NCI-H2107 treated with DMSO at 0.1 percent for 48 hours (cell line): ENCODE results near the gene LHFPL6.
"Not testable (repeated sequence)": the region's sequence is repeated elsewhere in the genome, so short reads cannot be mapped to it uniquely, and the experiment has no call there.

Experiments used
- DNase-seq: peaks from one replicate; lab custom pipeline; 2025; ENCODE audit not compliant: unreplicated experiment; lab: John Stamatoyannopoulos, UW

LHFPL6 gene

DNA sequence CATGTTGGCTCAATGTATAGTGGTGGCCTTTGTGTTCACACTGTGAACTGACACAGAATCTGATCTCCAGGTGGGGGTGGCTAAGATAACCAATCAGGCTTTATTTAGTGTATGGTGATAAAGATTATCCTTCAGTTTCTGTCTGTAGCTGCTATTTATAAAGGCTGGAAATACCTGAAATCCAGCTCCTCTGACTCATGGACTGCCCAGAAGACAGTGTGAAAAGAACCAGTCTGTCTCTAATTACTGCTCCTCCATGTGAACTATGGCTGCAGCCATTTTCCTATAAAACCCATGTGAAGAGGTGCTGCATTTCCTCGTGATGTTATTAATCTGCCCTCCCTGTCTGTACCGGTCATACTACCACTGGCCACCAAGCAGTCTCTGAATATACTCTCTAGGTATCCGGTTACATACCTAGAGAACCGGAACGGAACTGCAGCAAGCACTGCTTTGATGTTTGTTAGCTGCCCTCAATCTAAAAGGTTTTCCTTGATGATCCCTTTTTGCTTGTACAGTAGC lies 238.0 kb downstream of the LHFPL6 start:
- DNase-seq = peak; percentile 74

DNA sequence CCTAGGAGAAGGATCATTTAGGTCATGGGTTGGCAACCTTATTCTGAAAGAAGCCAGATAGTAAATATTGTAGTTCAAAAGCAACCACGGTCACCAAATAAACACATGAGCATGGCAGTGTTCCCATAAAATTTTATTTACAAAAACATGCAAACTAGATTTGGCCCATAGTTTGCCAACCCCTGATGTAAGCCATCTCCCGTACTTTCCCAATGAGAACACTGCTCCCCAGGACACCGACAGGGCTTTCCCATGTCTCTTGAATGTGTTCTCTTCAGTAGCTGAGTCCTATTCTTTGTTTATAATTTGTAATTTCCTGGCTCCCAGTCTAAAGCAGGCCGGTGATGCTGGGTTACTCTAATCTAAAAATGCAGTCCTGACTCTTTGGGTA lies 239.6 kb downstream of the LHFPL6 start:
- DNase-seq = no peak

DNA sequence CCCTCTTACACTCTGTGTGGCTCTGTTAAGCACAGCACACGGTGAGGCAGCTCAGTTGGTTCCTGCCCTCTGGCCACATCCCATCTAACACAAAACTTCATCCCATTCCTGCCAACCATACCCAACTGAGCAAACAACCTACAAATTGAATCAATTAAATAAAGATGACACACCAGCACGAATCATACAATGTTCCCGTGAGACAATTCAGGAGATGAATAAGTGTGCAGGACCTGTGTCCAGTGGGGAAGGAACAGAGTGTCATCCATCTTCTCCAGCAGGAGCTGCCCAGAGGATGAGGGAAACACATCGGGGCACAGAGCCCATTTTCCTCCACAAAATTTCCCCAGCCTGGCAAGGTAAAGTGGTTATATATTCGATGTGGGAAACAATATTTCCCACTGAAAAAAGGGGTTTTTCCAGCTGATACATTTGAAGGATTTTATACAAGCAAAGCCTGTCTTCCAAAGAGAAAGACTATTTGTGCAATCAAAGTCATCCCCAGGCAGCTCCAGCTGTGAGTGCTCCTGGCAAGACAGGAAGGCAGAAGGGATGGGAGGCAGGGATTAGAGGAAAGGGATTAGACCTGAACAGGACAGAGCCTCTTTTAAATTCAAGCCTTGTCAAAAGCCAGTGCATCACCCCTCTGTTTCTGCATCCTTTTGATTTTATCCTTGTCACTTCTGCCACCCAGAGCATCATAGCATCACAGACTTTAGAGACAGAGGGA lies 240.2 kb downstream of the LHFPL6 start:
- DNase-seq = no peak

DNA sequence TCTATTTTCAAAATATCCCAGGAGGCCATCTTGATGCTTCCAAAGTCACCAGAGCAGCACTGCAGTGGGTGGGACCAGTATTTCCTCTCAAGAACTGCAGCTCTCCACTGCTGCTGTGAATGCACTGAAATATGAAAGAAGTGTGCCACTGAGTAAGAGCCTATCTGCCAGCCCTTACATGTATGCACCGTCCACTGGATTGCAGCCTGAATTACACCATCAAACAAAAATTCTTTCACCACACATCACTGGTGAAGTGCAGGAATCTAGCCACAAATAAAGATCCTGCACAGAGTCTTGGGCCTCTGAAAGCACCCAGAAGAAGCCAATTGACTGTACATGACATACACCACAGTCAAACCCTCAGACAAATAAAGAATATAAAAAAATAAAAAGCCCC lies 249.0 kb downstream of the LHFPL6 start:
- no peak for DNase-seq

DNA sequence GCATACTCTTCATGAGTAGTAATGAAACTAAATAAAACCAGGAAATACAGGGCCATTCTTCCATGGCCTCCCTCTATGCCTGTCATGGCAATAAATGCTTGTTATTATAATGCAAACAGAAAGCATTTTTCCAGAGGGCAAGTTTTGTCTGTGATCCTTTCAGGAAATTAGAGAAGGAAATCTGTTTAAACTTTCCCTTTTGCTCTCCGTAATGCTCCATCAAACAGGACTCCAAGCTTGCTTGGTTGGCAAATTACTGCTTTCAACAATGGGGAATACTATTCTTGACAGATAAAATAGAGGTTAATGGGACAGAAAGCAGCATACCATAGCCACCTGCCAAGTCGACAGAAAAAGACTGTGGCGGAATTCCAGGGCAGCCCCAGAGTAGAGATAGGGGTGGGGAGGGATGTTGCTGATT lies 252.5 kb downstream of the LHFPL6 start:
- no peak for DNase-seq

DNA sequence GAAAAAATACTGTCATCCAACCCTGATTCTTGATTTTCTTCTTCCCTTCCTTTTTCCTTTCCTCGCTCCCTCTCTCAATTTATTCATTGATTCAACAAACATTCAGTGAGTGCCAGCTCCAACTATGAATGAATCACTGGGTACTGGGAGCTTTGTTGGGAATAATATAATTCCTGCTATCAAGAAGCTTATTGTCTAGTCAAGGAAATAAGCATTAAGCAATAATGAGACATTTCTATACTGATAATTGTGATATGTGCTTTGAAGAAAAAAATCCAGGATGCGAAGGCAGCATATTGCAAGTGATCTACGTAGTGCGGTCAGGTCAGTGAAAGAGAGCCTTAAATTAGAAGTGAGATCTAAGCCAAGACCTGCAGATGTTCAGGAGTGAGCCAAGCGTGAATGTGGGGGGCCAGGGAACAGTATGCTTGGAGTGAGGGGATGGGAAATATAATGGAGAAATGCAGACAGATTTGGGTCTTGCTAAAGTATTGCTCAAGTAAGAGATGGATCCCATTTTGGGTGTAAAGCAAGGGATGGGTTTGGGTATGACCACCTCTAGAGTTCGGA lies 253.5 kb downstream of the LHFPL6 start:
- no peak for DNase-seq

DNA sequence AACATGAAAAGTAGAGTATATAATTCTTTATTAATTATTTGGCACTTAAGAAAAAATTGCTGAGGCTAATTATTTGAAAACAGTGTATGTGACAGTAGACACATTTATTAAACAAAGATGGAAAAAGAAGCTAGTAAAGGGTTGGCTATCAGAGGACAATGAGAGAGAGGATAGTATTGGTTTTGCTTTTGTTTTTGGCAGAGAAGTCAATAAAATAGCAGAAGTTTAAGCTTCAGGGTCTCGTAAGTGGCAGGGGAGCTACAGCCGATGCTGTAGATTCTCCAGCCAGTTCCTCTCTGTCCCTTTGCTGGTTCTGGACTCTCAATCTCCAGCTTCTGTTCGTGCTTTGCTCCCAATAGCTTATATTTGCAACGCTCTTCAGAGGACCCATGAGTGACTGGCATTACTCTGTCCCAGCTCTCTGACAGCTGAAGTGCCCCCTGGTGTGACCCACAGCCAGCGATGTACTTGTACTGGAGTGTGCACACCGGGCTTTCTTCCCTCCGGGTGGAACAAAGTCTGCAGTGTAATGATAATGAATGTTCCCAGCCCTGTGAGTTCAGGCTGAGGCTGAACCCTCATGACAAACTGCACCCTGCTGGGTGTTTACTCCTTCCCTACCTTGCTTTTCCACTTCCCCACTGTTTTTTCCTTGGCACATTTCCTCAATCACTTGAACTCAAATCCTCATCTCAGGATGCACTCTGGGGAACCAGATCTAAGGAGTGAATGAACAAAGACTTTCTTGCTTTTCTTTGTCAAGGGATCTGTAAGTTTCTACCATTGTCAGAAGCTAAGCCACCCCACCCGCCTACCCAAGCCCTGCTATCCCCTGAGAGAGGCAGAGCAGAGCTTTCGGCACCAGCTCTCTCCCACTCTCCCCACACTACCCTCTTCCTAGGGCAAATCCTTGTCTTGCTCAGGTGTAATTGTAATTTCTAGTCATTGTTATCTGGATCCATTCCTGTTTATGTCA lies 254.8 kb downstream of the LHFPL6 start:
- DNase-seq = peak; percentile 79

DNA sequence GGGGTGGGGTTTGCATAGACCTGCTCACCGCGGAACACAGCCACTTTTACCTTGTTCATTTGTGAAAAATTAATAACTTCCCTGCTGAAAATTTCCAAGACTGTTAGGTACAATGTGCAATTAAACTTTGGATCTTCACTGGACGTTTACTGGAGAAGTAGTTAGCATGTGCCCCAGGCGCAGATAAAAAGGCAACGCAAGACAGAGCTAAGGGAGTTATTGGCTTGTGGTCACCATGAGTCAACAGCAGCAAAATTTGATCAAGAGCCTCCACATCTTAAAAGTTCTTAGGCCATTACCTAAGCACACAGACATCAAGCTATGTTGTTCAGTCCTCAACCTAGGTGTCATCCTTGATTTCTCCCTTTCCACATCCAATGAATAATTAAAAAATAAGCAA lies 257.0 kb downstream of the LHFPL6 start:
- DNase-seq = no peak

DNA sequence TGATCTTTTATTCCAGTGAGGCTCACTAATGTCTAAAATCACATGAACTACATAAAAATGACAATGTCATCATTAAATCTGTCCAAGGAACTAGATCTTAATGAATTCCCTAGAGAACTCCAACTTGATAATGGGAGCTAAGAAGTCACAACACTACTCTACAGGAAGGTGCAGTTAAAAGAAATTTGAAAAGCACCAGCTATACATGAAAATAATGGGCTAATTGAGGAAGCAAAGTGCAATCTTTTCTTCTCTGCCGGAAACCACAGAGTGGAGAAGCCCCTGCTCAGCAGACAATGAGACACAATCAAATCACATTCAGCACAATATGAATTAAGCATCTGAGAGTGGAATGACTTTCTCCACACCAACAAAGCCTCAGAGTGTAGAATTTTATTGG lies 261.7 kb downstream of the LHFPL6 start:
- peak; percentile 45 for DNase-seq

DNA sequence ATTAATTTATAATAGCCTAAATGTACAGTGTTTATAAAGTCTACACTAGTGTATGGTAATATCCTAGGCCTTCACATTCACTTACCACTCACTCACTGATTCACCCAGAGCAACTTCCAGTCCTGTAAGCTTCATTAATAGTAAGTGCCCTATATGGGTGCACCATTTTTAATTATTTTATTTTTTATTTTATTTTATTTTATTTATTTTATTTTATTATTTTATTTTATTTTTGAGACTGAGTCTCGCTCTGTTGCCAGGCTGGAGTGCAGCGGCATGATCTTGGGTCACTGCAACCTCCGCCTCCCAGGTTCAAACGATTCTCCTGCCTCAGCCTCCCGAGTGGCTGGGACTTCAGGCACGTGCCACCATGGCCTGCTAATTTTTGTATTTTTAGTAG lies 264.9 kb downstream of the LHFPL6 start:
- DNase-seq = not testable (repeated sequence)

DNA sequence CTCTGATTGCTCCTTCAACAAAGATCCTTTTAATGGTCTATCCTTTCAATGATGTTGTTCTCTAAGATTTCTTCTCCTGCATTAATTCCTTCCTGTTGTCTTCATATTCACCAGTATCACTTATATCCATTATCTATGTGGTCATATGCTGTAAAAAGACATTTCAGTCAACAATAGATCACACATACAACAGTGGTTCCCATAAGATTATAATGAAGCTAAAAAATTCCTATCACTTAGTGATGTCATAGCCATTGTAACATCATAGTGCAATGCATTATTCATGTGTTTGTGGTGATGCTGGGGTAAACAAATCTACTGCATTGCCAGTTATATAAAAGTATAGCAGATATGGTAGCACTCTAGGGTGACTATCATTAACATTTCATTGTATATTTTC lies 266.1 kb downstream of the LHFPL6 start:
- DNase-seq = no peak

DNA sequence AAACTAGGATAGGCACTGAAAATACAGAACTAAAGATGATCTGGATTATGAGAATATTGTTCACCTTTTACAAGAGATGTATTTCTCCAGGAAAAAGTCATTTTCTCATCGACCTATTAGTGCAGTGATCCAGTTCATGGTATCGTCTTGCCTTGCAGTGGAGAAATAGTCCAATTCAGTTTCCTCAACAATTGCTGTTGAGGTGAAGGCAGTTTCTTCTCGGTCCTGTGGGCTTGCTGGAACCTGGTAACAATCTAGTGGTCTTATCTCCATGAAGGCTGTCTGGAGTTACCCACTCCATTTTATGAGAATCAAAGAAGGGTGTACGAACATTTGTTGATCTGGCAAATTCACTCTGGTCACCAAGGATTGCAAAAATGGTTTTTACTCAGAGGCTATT lies 266.8 kb downstream of the LHFPL6 start:
- no peak for DNase-seq

DNA sequence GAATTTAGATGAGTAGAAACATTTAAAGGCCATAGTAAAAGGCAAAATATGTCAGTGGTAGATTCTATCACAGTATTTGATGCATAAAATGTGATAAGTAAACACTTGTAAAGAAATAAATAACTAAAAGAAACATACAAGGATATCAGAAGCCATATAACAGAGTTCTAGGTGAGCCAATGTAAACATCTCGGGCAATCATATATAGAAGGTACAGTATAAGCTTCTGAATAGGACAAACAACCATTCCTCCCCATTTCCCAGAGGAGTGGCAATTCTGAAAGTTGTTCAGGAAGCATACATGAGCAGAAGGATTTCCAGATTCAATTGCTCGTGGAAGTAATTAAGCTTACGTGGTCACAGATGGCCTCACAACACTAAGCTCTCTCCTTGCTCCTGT lies 267.3 kb downstream of the LHFPL6 start:
- no peak for DNase-seq

DNA sequence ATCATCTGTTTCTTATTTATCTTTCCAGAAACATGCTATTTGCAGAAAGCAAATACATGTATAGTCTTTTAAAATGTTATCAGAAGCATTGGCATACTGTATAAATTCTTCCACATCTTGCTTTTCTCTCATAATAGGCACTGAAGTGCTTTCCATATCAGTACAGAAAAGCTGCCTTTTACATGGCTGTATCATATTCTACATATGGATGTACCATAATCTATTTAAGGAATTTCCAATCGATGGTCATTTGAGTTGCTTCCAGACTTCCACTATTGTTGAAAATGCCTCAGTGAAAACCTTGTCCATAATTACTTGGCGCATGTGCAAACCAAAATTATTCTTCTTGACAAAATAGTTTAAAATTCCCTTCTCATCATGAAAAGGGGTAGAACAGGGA lies 272.5 kb downstream of the LHFPL6 start:
- DNase-seq = no peak

DNA sequence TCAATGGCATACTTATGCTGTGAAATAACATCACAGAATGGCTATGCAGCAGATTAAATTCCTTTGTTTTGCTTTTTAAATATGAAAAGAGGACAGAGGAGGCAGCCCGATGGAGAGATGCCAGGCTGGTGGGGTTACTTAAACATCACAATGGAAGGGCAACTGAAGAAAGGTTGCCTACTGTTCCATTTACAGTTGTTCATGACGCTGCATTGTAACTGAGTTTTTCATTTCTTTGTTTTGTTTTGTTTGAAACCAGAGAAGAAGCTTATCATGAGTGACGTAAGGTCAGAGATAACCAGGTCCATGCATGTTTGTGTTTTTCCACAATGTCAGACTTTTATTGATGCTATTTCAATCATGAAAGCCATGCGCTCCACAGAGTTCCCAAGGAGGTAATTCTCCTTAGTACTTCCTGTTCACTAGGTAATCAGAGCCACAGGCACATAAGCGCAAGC lies 273.8 kb downstream of the LHFPL6 start:
- no peak for DNase-seq

DNA sequence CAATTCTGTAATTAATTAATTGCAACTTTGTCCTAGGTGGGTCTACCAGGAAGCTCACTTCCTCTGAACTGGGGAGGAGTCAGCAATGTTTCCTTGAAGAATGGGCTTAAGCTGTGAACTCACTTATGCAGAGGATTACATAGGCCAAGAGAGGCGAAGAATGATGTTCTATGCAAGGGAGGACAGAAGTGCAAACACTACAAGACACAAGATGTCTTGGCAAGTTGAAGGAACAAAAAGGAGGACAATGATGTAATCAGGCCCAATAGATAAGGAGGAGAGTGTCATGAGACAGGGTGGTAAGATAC lies 275.9 kb downstream of the LHFPL6 start:
- no peak for DNase-seq

DNA sequence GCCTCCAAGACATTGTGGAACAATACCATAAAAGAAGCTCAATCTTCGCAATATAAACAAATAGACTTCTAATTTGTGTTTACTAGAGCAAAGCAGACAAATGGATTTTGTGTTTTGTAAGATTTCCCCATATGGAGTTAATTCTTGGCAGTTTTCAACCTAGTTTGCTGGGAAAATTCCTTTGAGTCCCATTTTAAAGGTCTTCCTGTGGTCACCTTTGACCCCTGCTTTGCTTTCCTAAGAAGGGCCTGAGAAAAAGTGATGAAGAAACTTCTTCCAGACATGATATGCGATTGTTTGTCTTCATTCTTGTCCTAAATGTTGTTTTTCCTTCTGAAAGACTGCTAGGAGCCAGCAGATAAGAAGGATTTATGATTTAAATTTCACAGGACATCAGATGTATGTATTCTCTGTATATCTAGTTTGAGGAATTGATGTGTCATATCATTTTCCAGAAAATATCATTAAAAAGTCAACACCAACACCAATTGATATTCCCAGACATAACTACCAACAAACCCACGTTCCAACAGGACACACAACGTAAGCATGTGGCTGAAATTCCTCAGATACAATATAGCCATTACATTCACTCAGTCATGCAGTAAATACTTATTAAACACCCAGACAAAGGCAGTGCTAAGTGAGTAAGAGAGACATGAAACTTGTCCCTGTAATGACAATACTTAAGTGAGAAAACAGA lies 276.4 kb downstream of the LHFPL6 start:
- no peak for DNase-seq

DNA sequence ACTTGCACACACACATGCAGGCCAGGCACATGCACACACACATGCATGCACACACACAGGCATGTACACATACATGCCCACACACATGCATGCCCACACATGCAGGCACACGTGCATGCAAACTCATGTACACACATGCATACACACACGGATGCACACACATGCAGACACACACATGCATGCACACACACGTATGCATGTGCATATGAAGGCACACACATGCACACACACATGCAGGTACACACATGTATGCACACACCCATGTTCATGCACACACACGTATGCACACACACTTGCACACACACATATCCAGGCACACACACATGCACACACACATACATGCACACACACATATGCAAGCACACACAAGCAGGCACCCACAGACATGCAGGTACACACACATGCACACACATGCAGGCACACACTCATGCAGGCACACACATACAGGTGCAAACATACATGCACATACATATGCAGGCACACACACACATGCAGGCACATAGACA lies 278.1 kb downstream of the LHFPL6 start:
- DNase-seq = no peak

DNA sequence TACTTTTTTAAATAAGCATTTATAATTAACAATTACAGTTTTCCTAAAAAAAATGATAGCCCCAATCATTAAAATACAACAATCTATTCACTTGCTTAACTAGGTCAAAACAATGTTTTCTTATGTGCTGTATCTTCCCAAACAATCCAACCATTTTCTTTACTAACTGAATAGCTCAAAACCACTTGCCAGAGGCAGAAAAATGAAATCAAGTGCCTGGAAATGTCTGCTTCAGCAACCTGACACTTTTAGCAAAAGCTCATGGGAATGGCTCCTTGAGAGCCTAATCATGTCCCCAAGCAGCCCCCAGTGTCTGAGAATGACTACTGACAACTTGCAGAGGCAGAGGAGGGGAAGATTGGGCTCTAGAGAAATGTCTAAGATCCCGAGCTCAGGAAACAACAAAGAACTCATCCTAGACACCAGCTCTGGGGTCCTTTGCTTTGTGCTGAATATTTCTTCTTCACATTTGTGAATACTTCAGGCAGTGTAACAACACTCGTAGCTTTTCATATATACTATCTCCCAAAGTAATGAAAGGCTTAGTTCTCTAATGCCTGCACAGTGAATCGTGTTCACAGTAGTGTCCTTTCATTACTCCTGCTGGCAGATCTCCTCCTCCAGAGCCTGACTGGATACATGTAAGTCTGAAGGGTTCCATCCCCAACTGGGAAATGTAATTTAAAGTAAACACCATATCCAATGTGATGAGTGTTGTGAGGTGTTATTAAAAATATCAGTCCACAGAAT lies 280.0 kb downstream of the LHFPL6 start:
- DNase-seq = peak; percentile 33

DNA sequence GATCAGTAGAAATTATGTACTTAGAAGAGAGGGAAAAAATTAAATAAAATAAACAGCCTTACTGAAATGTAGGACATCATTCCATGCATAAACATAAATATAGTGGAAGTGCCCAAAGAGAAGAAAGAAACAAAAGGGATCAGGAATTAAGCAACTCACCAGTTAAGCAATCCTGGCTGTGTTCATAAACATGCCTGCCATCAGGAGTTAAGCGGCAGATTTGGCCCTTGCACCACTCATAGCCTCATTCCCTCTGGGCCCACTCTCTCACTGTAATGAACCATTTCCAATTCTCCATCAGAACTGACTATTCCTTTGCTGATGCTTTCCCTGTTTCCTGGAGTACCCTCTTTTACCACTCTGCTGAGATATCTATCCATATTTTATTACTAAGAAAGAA lies 281.4 kb downstream of the LHFPL6 start:
- DNase-seq = no peak
